ENCODE measurements around the gene ERBB4.
A peak's percentile ranks its signal among the peaks of the same experiment; 100 is the strongest.
"Not testable (repeated sequence)": the region's sequence is repeated elsewhere in the genome, so short reads cannot be mapped to it uniquely, and the experiment has no call there.

The ERBB4 gene

DNA sequence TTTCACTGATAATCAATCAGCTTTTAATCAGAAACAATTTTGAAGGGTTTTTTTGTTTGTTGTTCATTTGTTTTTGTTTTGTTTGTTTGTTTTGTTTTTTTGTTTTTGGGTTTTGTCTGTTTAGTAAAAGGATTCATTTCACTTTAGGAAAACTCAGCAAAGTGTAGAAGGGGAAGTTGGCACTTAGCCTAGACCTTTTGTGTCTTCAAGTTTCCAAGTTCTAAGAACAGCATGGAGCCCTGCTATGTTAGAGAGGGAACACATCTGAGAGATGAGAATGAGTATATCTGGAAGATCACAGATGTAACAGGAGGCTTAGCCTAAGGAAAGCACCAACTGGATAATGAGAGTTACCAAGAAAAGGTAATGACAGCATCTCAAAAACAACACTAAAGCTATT lies 501.5 kb downstream of the ERBB4 start:
- no peak for DNase-seq

DNA sequence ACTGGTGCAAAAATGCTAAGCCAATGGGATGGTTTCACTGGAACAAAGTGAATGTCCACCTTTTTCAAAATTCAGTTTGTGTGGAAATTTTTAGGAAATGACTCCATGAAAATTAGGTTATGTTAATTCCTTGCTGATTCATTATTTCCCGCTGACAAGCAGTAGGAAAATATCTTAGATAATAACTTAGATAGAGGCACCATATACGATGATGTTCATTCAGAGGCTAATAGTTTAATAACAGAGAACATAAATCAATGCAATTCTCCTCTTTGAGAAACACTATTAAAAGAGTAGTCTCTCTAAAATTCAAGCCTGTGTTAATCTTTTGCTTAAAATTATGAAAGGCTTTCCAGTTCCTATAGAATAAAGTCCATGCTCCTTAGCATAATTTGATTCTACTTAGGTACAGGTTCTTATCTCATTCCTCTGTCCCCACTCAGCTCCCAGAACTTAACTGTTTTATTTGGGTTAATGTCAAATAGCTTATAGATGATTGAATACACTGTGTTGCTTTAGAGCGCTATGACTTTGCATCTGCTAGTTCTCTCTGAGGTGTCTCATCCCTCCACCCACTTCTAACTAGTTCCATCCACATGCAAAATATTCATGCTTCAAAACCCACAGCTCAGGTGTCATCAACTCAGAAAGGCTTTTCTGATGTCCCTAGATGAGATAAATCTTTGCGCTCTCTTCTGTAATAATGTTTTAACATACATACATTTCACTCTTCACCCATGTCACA lies 503.6 kb downstream of the ERBB4 start:
- DNase-seq: no peak

DNA sequence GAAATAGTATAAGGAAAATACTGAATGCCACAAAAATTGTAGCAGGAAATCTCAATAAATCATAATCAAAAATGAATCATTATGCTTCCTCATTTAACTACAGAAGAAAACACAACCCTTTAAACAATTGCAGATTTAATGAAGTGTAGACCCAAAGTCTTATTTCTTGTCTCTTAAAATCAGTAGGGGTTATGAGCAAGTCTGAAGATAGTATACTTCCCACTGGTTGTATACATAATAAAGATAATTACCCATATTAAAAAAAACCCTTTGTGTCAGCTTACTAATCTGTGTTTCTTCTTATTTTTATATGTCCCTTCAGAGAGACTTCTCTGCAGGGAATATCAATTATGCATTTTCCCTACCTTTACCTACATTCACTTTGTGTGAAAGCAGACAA lies 504.7 kb downstream of the ERBB4 start:
- DNase-seq: no peak

DNA sequence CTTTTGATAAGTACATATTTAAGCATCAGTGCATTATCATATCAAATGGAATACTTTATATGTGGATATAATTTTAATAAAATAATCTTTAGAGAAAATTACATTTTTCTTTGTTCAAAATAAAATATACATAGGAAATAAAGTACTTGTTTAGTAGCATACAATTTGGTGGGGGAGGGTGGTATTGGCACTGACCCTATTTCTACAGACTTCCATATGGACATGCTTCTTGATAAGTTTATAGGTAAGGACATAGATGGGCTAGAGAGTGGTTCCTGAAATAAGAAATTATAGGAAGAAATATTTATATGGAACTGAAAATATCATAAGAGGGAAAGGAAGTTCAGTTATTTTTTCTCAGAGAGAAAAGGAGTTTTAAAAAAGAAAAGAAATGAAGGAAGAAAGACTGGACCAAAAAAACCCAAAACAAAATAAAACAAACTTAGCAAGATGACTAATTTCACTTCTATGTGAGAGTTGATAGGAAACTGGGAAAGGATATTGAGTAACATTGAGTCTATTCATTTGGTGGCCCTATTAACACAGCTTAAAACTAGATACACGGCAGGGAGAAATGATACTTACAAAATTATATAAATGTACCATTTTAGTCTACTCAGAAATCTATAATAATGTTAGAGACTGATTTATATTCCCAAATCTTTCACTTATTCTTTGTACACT lies 505.9 kb downstream of the ERBB4 start:
- no peak for DNase-seq

DNA sequence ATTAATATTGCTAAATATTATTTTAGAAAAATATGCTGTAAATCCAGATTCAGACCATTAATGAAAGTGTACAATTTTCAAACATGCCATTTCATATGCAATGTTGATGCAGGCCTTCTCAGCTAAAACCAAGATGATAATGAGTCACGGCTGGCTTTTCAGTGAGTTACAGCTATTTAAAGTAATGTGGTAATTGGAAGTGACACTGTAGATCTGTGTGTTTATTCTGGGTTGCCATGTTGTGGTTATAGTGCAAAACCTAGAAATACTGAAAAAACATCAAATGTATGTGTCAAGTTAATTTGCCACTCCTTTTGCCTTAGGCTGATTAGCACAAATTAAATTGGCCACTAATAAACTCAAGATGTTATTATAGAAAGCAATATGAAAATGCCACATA lies 506.6 kb downstream of the ERBB4 start:
- no peak for DNase-seq

DNA sequence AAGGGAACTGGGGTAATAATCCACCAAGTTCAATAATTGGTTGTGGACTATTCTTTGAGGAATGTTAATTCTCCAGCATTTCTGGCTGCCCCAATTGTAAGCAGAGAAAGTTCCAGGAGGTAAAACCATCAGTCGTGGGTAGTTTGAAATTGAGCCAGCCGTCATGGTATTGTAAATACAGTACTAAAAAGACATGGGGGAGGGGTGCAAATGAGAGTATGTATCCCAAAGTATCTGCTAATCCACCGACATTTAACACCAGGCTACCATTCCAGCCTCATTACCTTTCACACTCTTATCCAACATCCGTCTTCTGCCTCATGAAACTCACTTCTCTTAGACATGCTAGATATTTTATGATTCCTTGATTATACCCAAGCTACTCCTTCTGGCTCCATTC lies 507.9 kb downstream of the ERBB4 start:
- DNase-seq: no peak

DNA sequence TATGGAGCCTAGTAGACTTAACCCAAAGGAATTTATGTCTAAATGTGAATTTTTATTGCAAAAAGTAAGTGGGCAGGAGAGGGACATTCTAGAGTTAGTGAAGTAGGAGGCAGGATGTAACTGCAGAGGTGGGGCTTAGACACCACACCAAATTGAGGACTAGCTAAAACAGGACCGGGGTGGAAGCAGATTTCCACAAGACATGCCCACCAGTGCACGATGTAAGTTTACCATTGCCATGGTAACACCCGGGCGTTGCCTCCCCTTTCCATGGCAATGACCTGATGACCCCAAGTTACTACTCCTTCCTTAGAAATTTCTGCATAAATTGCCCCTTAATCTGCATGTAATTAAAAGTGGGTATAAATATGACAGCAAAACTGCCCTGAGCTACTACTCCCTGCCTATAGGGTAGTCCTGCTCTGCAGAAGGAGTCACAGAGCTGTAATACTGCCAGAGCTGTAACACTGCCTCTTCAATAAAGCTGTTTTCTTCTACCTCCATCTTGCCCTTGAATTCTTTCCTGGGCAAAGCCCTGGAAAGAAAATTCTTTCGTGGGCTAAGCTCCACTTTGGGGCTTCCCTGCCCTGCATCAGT lies 509.7 kb downstream of the ERBB4 start:
- no peak for DNase-seq

DNA sequence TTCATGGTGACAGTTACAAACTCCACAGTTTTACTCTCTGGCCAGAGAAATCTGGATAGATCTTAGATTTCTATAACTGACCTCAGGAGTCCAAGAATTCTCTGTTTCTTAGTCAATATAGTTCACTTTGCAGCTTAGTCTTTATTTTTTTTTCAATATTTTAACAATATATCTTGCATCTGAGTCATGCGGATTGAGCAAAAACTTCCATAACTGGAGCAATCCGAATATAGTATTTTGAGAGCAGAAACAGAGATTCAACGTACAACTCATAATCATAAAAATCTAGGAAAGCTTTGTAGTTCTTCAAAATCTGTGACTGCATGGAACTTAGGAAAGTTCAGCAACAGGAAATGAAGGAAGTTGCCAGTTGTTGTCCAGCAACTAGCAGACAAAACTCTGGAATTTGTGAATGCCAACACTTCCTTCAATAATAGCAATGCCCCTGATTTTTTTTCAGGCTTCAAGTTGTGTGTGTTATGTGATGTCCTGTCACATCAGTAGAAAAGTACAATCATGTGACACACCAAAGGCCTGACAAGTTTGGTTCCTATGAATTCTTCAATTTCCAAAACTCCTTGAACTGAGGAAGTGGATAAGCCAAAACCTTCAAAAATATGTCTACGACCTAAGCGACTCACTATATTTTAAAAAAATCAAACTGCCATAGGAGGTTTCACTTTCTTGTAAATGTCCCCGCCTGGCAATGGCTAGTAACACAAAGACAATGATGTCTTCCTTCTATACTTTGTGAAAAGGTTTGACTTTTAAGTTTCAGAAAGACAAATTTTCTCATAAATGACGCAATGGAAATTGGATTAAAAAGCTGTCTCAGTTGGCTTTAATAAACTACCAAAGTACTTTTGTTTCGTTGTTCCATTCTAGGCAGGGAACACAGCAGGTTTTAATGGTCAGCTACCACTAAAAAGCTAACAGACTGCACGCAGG lies 510.6 kb downstream of the ERBB4 start:
- no peak for DNase-seq

DNA sequence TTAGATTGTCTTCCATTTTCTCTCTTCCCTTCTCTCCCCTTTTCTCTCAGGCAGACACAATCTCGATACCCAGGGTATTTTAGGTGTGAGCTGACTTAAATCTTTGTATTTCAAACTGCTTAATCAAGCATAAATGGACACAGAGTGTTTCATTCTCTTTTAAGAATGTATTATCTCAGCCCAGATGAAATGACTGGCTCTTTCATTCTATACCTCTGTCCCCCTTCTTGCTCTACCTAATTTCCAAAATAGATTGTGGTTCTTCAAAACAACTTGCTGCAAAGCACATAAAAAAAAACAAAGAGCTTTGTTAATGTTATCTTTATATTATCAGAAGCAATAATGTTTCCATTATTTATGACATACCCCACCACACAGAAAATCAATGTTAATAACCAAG lies 514.6 kb downstream of the ERBB4 start:
- DNase-seq: no peak

DNA sequence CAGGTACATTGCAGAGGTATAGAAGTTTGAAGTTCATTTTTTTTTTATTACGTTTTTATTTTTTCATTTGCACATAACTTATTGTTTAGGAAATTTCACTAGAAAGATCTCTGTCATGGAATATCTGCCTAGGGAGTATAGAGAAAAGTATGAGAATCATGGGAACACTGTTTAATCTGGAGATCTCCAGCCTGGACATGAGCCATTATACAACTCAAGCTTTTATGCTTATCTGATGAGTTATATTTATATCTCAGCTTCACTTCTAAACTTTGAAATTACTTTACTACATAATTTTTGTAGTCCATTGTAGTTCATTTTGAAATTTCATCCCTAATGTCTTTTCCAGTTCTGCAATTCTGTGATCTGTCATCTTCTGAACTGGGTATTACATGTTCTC lies 515.6 kb downstream of the ERBB4 start:
- no peak for DNase-seq

DNA sequence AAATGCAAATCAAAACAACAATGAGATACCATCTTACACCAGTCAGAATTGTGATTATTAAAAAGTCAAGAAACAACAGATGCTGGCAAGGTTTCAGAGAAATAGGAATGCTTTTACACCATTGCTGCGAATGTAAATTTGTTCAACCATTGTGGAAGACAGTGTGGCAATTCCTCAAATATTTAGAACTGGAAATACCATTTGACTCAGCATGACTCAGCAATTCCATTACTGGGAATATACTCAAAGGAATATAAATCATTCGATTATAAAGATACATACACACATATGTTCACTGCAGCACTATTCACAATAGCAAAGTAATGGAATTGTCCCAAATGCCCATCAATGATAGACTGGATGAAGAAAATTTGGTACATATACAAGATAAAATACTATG lies 516.7 kb downstream of the ERBB4 start:
- DNase-seq: no peak

DNA sequence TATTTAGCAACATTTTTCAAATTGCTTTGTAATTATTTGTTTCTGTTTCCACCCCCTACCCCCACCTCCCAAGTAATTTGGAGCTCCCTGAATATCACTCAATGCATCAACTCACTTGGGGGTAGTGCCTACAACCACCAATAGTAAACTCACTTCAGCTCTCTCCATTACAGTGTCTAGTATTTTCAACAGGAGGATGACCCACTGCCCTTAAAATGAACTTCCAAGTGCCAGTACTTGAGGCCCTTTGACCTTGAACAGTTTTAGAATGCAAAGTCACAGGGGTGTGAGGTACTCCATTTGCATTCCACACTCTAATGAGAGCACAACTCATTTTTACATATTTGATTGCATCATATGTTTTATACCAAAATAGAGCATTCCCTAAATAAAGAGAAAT lies 523.0 kb downstream of the ERBB4 start:
- DNase-seq: no peak

DNA sequence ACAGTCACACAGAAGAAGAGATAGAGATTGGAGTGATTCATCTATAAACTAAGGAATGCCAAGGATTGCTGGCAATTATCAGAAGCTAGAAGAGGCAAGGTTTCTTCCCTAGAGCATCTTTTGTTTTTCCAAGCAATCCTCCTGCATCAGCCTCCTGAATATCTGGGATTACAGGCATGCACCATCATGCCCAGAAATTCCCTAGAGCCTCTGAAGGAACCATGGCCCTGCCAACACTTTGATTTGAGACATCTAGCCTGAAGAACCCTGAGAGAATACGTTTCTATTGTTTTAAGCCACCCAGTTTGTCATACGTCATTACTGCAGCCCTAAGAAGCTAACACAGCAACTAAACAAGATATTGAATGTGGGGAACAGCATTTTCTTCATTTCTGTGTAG lies 525.0 kb downstream of the ERBB4 start:
- DNase-seq: no peak

DNA sequence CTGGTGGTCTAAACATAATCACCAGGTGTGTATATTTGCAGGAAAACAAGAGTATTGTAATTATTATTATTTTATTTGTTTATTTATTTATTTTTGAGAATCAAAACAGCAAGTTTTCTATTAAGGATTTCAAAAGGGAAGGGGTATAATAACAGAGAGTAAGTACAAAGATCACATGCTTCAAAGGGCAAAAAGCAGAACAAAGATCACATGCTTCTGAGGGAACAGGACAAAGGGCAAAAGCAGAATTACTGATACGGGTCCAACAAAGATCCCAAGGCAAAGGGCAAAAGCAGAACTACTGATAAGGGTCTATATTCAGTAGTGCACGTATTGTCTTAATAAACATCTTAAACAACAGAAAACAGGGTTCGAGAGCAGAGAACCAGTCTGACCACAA lies 528.3 kb downstream of the ERBB4 start:
- DNase-seq: not testable (repeated sequence)

DNA sequence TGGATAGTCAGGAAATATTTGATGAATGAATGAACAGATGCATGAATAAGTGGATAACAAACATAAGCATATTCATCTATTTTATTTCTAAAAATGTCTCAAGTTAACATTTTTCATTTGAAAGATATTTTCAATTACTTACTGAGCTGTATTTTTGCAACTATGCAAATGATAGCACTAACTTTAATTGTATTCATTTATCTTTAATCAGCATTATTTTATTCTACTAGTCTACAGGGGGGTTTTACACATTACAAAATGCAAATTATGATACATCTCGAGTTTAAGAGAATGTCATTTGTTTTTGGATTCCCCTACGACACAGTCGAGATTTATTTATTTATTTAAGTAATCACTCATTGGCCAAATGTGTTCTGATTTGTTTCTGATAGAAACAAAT lies 530.6 kb downstream of the ERBB4 start:
- no peak for DNase-seq

DNA sequence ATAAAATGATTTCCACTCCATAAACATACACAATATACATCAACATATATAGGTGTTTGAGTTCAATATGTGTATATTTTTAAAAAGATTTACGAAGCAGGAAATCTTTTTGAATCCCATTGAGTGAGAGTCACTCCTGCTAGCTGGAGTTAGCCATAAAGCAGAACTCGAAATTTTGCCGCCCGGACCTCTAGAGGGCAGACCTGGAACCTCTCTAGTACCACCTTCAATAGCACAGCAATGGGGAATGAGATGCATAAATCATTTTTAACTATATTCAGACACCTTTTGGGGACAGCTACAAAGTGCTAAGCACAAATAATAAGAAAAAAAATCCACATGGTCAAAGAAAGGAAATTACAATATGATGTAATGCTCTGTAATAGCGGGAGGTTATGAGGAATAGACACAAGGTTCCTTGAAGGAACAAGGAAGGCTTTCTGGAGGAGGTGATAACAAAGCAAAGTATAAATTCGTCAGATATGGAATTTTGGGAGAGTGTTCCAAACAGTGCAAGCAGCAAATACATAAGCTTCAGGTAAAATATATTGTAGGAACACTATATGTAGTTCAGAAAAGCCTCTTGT lies 533.4 kb downstream of the ERBB4 start:
- DNase-seq: peak; percentile 23

DNA sequence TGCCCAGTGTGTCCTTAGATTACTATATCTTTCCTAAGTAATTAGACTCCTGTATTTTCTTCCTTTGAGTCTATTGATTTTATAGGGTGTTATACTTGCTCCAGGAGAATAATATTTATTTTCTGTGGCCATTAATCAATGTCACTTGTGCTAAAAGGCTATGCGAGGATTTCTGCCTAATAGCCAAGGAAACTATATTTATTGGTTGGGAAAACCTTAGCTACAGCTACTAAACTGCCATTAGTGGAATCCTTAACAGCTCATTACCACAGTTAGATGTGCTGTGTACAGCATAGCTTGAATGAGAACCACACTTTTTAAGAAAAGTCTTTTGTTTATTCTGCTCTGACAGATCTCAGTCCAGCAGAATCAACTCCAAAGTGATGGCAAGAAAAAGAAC lies 537.3 kb downstream of the ERBB4 start:
- DNase-seq: no peak

DNA sequence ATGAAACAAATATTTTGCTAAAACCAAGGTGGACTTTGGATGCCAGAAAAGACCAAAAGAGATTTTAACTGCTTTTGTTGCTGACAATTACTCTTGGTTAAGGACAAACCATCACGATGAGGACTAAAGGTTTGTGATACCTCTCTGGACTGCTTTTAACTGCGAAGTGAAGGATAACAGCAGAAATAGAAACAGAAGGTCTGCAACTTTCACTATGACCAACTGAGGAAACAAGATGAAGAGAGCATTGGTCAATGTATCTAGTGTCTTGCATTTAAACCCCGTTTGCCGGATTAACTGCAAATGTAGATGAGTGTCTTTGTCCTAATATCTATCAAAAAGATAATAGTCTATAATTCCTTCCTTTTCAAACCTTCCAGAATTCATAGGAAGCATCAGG lies 541.7 kb downstream of the ERBB4 start:
- no peak for DNase-seq

DNA sequence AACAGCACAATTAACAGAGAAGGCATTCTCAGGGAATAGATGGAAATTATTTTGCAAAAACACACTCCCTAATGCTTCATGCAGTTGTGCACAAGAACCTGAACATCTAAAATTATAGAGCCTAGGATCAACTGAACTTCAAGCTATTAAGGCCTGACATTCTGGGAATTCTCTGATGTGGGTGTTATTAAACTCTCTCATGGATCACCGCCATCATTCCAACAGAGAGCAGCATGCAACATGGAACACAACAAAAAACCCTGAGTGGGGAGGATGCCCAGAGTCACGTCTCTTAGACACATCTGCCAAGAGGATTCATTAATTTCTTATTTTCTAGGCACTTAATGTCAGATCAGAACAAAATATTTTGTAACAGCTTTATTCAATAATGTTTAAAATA lies 543.8 kb downstream of the ERBB4 start:
- no peak for DNase-seq

DNA sequence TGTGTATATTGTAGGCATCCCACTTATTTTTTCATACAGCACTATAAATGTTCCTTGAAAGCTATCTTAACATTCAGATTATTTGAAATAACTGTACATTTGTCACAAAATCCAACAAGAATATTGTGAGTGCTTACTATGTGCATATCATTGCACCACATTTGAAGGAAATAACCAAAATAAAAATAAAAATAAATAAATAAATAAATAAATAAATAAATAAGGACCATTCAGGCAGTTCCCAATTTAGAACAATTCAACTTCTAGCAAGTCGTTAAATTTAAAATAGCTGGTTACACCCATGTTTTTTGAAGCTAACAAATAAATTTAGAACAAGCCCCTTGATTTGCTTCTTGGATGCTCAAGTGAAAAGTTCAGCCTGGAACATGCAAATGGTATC lies 548.3 kb downstream of the ERBB4 start:
- DNase-seq: no peak

DNA sequence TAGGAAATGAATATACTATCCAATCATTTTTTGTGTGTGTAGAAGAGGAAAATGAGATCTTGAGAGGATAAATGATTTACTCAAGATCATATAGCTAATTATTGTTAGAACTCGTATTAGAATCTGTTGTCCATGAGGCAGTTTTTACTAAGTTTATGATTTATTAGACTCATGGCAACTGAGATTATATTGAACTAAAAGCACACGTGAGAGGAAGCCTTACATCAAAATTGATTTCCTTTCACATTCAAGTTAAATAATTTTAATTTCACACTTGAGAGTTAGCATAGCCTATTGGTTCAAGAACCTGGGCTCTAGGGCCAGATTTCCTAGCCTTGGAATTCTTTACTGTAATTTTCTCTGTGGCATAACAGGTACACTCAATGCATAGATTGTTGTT lies 552.3 kb downstream of the ERBB4 start:
- no peak for DNase-seq

DNA sequence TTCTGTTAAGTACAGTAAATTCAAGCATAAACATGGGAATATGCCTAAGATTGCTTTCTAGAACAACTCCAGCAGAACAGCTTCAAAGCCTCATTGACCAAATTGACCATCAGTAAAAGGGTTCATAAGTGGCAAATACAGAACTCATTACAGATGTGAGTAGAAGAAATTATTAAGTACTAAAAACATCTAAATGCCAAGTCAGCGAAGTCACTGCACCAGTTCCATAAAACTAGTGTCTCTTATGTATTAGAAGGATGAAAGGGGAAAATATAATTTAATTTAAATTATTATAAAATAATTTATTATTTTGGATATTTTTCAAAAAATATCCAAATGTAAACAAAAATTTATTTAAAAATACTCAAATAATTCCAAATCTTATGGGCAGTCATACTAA lies 553.2 kb downstream of the ERBB4 start:
- no peak for DNase-seq

DNA sequence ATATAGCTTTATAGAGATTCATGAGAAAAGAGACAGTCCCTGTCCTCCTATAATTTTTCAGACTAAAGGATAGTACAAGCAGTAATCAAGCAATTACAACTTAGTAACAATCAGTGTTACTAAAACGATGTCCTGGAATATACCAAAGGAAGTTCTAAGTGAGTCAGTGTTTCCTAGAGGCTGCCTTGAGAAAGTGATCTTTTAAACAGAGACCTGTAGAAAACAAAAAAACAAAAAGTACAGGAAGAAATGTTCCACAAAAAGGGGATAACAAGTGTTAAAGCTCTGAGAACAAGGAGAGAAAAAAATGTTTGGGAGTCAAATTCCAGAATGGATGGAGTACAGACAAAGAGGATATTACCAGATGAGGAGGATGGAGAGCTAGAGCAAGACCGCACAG lies 556.4 kb downstream of the ERBB4 start:
- no peak for DNase-seq
